WTC11 (cell line): ENCODE results near the gene ZFP62. TPM values are rescaled to one million over a fixed set of nuclear protein-coding genes. Genes with fewer than 3 reads are reported as not detected.

ENCODE experiments used
- ATAC-seq: fragments of 200-7000 bp; cut with Tn5 transposase; 2 replicates; pipeline ENCODE4 v1.10.0; 2021; ENCODE audit warnings: mild to moderate bottlenecking, moderate library complexity
- Bru-seq: library from RNA; stranded (reverse); fragments of 400-500 nt; gene quantifications from one replicate; lab custom pipeline; 2021; lab: Mats Ljungman, UMichigan
- CTCF ChIA-PET: fragments of 300-600 bp; sonication (Branson Sonifier 250); formaldehyde crosslinking; loops from one replicate; lab custom pipeline; 2021; ENCODE audit warnings: antibody characterized with exemption; lab: Charles Lee
- POLR2A ChIA-PET: fragments of 350-600 bp; sonication (Branson Sonifier 250); formaldehyde crosslinking; loops from one replicate; lab custom pipeline; 2021; ENCODE audit warnings: antibody characterized with exemption; lab: Charles Lee
- DNase-seq: peaks from one replicate; pipeline ENCODE4 v3.0.0; 2021; ENCODE audit warnings: low spot score
- H3K27ac Mint-ChIP-seq: 2 replicates; pipeline ENCODE4 v1.8.0; 2021; ENCODE audit warnings: mixed read lengths
- H3K27me3 Mint-ChIP-seq: 2 replicates; pipeline ENCODE4 v1.8.0; 2021; ENCODE audit warnings: low read depth, mild to moderate bottlenecking, moderate library complexity, mixed read lengths
- H3K36me3 Mint-ChIP-seq: 2 replicates; pipeline ENCODE4 v1.8.0; 2021; ENCODE audit warnings: mixed read lengths
- H3K4me1 Mint-ChIP-seq: 2 replicates; pipeline ENCODE4 v1.8.0; 2022; ENCODE audit warnings: mixed read lengths
- H3K4me3 Mint-ChIP-seq: 2 replicates; pipeline ENCODE4 v1.8.0; 2021; ENCODE audit warnings: mild to moderate bottlenecking, moderate library complexity, mixed read lengths
- H3K9me3 Mint-ChIP-seq: 2 replicates; pipeline ENCODE4 v1.8.0; 2021; ENCODE audit warnings: mixed read lengths
- ELF4 ChIP-seq: sonication (generic); formaldehyde crosslinking; IDR thresholded peaks from 2 replicates; pipeline ENCODE4 v1.8.1; 2022; ENCODE audit warnings: low read depth, mild to moderate bottlenecking, moderate library complexity, missing genetic modification reagents
- ESRRA ChIP-seq: sonication (generic); formaldehyde crosslinking; IDR thresholded peaks from 2 replicates; pipeline ENCODE4 v1.8.1; 2022; ENCODE audit warnings: mild to moderate bottlenecking, missing genetic modification reagents, borderline replicate concordance
- IRF2 ChIP-seq: sonication (generic); formaldehyde crosslinking; IDR thresholded peaks from 2 replicates; pipeline ENCODE4 v1.8.0; 2022; ENCODE audit warnings: low read depth, missing genetic modification reagents, borderline replicate concordance
- NFYB ChIP-seq: sonication (generic); formaldehyde crosslinking; conservative IDR thresholded peaks from 2 replicates; pipeline ENCODE4 v1.8.0; 2022; ENCODE audit warnings: low read depth, missing genetic modification reagents
- RORB ChIP-seq: fragments of 250-450 bp; sonication (Bioruptor Pico); IDR thresholded peaks from 2 replicates; pipeline ENCODE4 v1.9.0; 2021; ENCODE audit warnings: mild to moderate bottlenecking
- SMAD3 ChIP-seq: sonication (generic); formaldehyde crosslinking; IDR thresholded peaks from 2 replicates; pipeline ENCODE4 v1.8.0; 2022; ENCODE audit warnings: missing genetic modification reagents, mild to moderate bottlenecking, borderline replicate concordance
- SMAD4 ChIP-seq: sonication (generic); formaldehyde crosslinking; IDR thresholded peaks from 2 replicates; pipeline ENCODE4 v1.8.0; 2022; ENCODE audit warnings: mild to moderate bottlenecking, missing genetic modification reagents
- TCF7 ChIP-seq: sonication (generic); formaldehyde crosslinking; IDR thresholded peaks from 2 replicates; pipeline ENCODE4 v1.8.0; 2022; ENCODE audit warnings: mild to moderate bottlenecking, low read depth, missing genetic modification reagents, moderate library complexity
- ZNF263 ChIP-seq: sonication (generic); formaldehyde crosslinking; IDR thresholded peaks from 2 replicates; pipeline ENCODE4 v1.8.1; 2022; ENCODE audit warnings: low read depth, mild to moderate bottlenecking, moderate library complexity, missing genetic modification reagents
- ZNF416 ChIP-seq: fragments of 250-450 bp; sonication (Bioruptor Pico); IDR thresholded peaks from 2 replicates; pipeline ENCODE4 v1.9.0; 2021; ENCODE audit warnings: mild to moderate bottlenecking, inconsistent platforms
- long read RNA-seq, 3 experiments: library from RNA in 1 of 3; library from capped mRNA in 1 of 3; library from polyadenylated mRNA in 1 of 3; unstranded in 2 of 3; stranded (forward) in 1 of 3; transcript quantifications; one replicate each; pipeline ENCODE4 v2.0.0, GENCODE V29; 2021
- total RNA-seq: library from RNA; stranded (reverse); gene quantifications from 3 replicates; pipeline ENCODE4 v1.2.3, GENCODE V29; 2021
- TF ChIP-seq, protein P1 (sequence below): sonication (generic); formaldehyde crosslinking; IDR thresholded peaks from 2 replicates; pipeline ENCODE4 v1.8.0; 2022; ENCODE audit warnings: mild to moderate bottlenecking, missing genetic modification reagents
- TF ChIP-seq, protein P2 (sequence below): sonication (generic); formaldehyde crosslinking; conservative IDR thresholded peaks from 2 replicates; pipeline ENCODE4 v1.8.1; 2022; ENCODE audit warnings: mild to moderate bottlenecking, missing genetic modification reagents
- TF ChIP-seq, protein P3 (sequence below): sonication (generic); formaldehyde crosslinking; IDR thresholded peaks from 2 replicates; pipeline ENCODE4 v1.8.0; 2022; ENCODE audit warnings: mild to moderate bottlenecking, missing genetic modification reagents
- TF ChIP-seq, protein P4 (sequence below): sonication (generic); formaldehyde crosslinking; IDR thresholded peaks from 2 replicates; pipeline ENCODE4 v1.8.1; 2022; ENCODE audit warnings: missing genetic modification reagents, borderline replicate concordance
- TF ChIP-seq, protein P5 (sequence below): fragments of 200-600 bp; IDR thresholded peaks from 2 replicates; pipeline ENCODE4 v1.8.0; 2022; ENCODE audit warnings: antibody characterized with exemption
- TF ChIP-seq, protein P6 (sequence below): sonication (generic); formaldehyde crosslinking; conservative IDR thresholded peaks from 2 replicates; pipeline ENCODE4 v1.8.1; 2023; ENCODE audit warnings: mild to moderate bottlenecking, low read depth, missing genetic modification reagents, moderate library complexity
- TF ChIP-seq, protein P7 (sequence below): sonication (generic); formaldehyde crosslinking; IDR thresholded peaks from 2 replicates; pipeline ENCODE4 v1.8.1; 2022; ENCODE audit warnings: mild to moderate bottlenecking, missing genetic modification reagents, moderate library complexity, borderline replicate concordance
- TF ChIP-seq, protein P8 (sequence below): sonication (generic); formaldehyde crosslinking; IDR thresholded peaks from 2 replicates; pipeline ENCODE4 v1.8.0; 2023; ENCODE audit warnings: missing genetic modification reagents

ZFP62 gene
- total RNA-seq: 35.7 to 41.2 TPM (median 39.5 TPM) in 3 replicates
- Bru-seq, nascent RNA: percentile 95 among the genes with signal in this experiment
- long read RNA-seq, experiment 1, full-length matches to known transcripts: 37 of 82 reads
- long read RNA-seq, experiment 1, partial matches to known transcripts: 0 of 82 reads
- long read RNA-seq, experiment 1, other reads (novel, unspliced or antisense): 45 of 82 reads
- long read RNA-seq, experiment 2, partial matches to known transcripts: 3 of 22 reads
- long read RNA-seq, experiment 2, other reads (novel, unspliced or antisense): 15 of 22 reads
- long read RNA-seq, experiment 3, partial matches to known transcripts: 1 of 12 reads
- long read RNA-seq, experiment 3, other reads (novel, unspliced or antisense): 10 of 12 reads

DNA sequence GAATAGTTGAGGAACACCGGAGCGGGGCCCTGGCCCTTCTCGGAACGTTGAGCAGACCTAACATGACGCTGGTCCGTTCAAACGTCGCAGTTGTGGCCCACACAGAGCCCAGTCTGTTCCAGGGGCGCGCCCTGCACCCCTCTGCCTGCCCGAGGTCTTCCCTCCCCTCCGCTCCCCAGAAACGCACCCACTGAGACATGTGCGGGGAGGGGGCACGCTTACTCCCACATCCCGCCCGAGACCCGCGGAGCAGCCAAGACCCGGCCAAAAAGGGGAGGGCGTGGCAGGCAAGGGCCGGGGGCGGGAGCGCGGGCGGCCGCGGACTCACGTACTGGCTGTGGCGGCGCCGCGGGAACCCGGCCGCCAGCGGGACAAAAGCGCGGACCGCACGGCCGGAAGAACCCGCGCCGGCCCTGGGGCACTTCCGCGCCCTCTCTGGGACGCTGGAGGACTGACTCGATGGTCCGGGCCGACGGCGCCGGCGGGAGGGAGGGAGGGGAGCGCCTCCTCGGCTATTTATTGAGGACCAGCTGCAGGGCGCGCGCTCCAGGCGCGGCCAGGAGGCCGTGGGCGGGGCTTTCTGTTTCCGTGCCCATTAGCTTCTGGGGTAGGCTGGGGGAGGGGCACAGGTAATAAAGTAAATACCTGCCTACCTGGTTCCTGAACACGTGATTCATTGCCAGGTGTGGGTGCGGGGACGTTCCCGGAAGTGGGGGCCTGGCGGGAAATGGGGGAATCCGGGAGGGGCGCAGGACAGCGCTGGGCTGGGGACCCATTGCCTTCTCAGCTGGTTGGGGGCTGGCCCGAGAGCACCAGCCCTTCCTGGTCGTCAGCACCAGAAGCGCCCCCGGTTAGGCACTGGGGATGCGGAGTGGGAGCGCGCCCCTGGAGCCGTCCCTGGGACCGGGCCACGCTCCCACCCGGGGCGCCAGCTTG lies at the start of gene ZFP62:
ZFP62 (minus strand) TSS at position 390 of the 936 bp plus-strand sequence; CDS start at position 333, 57 bp downstream.
- Mint-ChIP-seq H3K4me1 (peaks cover 27% of the 10 kb centered on the region), H3K27me3 (no peaks in the 10 kb centered on the region; the same call in 1 of the 2 replicates), H3K9me3 (no peaks in the 10 kb centered on the region), H3K4me3 (peak within 1 kb of the TSS; percentile 89), H3K27ac (peak within 1 kb of the TSS; percentile 96), H3K36me3 (peaks cover 19% of the 10 kb centered on the region)
- CTCF ChIA-PET: interaction anchor here (0.6 to 2.2 kb wide), 12 partner anchors 8 to 248 kb away, joined by 3 to 11 read pairs (median 4); no protein-coding TSS in a partner anchor
- DNase-seq: peak; percentile 94
- peak; percentile 84 for ATAC-seq
- POLR2A ChIA-PET: interaction anchor here (0.6 to 2.0 kb wide), 3 partner anchors 30 to 207 kb away, joined by 4 to 5 read pairs (median 4); no protein-coding TSS in a partner anchor
- TF ChIP-seq TCF7 (no peak), ELF4 (CRISPR knock-in tag) (no peak), ESRRA (CRISPR knock-in tag) (peak; percentile 86; the same call in 1 of the 2 replicates), RORB (CRISPR knock-in tag) (no peak), SMAD4 (CRISPR knock-in tag) (peak; percentile 58; the same call in 1 of the 2 replicates), IRF2 (CRISPR knock-in tag) (no peak), ZNF263 (no peak), SMAD3 (CRISPR knock-in tag) (0 out of 2 replicates have a peak, but pooled peaks have one; percentile 20), NFYB (CRISPR knock-in tag) (no peak), ZNF416 (no peak)
- TF ChIP-seq, protein P1, sequence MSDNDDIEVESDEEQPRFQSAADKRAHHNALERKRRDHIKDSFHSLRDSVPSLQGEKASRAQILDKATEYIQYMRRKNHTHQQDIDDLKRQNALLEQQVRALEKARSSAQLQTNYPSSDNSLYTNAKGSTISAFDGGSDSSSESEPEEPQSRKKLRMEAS (CRISPR knock-in tag): peak; percentile 83
- TF ChIP-seq, protein P2, sequence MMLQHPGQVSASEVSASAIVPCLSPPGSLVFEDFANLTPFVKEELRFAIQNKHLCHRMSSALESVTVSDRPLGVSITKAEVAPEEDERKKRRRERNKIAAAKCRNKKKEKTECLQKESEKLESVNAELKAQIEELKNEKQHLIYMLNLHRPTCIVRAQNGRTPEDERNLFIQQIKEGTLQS (CRISPR knock-in tag): no peak
- TF ChIP-seq, protein P3, sequence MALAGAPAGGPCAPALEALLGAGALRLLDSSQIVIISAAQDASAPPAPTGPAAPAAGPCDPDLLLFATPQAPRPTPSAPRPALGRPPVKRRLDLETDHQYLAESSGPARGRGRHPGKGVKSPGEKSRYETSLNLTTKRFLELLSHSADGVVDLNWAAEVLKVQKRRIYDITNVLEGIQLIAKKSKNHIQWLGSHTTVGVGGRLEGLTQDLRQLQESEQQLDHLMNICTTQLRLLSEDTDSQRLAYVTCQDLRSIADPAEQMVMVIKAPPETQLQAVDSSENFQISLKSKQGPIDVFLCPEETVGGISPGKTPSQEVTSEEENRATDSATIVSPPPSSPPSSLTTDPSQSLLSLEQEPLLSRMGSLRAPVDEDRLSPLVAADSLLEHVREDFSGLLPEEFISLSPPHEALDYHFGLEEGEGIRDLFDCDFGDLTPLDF (CRISPR knock-in tag): 0 out of 2 replicates have a peak, but pooled peaks have one; percentile 10
- TF ChIP-seq, protein P4, sequence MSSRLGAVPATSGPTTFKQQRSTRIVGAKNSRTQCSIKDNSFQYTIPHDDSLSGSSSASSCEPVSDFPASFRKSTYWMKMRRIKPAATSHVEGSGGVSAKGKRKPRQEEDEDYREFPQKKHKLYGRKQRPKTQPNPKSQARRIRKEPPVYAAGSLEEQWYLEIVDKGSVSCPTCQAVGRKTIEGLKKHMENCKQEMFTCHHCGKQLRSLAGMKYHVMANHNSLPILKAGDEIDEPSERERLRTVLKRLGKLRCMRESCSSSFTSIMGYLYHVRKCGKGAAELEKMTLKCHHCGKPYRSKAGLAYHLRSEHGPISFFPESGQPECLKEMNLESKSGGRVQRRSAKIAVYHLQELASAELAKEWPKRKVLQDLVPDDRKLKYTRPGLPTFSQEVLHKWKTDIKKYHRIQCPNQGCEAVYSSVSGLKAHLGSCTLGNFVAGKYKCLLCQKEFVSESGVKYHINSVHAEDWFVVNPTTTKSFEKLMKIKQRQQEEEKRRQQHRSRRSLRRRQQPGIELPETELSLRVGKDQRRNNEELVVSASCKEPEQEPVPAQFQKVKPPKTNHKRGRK (CRISPR knock-in tag): no peak
- TF ChIP-seq, protein P5, sequence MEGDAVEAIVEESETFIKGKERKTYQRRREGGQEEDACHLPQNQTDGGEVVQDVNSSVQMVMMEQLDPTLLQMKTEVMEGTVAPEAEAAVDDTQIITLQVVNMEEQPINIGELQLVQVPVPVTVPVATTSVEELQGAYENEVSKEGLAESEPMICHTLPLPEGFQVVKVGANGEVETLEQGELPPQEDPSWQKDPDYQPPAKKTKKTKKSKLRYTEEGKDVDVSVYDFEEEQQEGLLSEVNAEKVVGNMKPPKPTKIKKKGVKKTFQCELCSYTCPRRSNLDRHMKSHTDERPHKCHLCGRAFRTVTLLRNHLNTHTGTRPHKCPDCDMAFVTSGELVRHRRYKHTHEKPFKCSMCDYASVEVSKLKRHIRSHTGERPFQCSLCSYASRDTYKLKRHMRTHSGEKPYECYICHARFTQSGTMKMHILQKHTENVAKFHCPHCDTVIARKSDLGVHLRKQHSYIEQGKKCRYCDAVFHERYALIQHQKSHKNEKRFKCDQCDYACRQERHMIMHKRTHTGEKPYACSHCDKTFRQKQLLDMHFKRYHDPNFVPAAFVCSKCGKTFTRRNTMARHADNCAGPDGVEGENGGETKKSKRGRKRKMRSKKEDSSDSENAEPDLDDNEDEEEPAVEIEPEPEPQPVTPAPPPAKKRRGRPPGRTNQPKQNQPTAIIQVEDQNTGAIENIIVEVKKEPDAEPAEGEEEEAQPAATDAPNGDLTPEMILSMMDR: no peak
- TF ChIP-seq, protein P6, sequence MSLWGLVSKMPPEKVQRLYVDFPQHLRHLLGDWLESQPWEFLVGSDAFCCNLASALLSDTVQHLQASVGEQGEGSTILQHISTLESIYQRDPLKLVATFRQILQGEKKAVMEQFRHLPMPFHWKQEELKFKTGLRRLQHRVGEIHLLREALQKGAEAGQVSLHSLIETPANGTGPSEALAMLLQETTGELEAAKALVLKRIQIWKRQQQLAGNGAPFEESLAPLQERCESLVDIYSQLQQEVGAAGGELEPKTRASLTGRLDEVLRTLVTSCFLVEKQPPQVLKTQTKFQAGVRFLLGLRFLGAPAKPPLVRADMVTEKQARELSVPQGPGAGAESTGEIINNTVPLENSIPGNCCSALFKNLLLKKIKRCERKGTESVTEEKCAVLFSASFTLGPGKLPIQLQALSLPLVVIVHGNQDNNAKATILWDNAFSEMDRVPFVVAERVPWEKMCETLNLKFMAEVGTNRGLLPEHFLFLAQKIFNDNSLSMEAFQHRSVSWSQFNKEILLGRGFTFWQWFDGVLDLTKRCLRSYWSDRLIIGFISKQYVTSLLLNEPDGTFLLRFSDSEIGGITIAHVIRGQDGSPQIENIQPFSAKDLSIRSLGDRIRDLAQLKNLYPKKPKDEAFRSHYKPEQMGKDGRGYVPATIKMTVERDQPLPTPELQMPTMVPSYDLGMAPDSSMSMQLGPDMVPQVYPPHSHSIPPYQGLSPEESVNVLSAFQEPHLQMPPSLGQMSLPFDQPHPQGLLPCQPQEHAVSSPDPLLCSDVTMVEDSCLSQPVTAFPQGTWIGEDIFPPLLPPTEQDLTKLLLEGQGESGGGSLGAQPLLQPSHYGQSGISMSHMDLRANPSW (CRISPR knock-in tag): no peak
- TF ChIP-seq, protein P7, sequence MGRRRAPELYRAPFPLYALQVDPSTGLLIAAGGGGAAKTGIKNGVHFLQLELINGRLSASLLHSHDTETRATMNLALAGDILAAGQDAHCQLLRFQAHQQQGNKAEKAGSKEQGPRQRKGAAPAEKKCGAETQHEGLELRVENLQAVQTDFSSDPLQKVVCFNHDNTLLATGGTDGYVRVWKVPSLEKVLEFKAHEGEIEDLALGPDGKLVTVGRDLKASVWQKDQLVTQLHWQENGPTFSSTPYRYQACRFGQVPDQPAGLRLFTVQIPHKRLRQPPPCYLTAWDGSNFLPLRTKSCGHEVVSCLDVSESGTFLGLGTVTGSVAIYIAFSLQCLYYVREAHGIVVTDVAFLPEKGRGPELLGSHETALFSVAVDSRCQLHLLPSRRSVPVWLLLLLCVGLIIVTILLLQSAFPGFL (CRISPR knock-in tag): no peak
- TF ChIP-seq, protein P8, sequence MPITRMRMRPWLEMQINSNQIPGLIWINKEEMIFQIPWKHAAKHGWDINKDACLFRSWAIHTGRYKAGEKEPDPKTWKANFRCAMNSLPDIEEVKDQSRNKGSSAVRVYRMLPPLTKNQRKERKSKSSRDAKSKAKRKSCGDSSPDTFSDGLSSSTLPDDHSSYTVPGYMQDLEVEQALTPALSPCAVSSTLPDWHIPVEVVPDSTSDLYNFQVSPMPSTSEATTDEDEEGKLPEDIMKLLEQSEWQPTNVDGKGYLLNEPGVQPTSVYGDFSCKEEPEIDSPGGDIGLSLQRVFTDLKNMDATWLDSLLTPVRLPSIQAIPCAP: 0 out of 2 replicates have a peak, but pooled peaks have one; percentile 47
